HG03196 (cell line): ENCODE measurements around the gene SDHA.
"Not testable (repeated sequence)": the region's sequence is repeated elsewhere in the genome, so short reads cannot be mapped to it uniquely, and the experiment has no call there.

Experiments
- ATAC-seq: cut with Tn5 transposase; IDR thresholded peaks from one replicate; pipeline ENCODE4 v1.9.1; 2021; ENCODE audit not compliant: unreplicated experiment

Gene SDHA

DNA sequence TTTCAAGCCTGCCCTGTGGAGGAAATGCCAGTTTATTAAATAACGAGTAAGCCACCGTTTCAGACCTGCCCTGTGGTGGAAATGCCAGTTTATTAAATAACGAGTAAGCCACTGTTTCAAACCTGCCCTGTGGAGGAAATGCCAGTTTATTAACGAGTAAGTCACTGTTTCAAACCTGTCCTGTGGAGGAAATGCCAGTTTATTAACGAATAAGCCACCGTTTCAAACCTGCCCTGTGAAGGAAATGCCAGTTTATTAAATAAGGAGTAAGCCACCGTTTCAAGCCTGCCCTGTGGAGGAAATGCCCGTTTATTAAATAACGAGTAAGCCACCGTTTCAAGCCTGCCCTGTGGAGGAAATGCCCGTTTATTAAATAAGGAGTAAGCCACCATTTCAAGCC is 33.9 kb downstream of the SDHA start:
- not testable (repeated sequence) for ATAC-seq

DNA sequence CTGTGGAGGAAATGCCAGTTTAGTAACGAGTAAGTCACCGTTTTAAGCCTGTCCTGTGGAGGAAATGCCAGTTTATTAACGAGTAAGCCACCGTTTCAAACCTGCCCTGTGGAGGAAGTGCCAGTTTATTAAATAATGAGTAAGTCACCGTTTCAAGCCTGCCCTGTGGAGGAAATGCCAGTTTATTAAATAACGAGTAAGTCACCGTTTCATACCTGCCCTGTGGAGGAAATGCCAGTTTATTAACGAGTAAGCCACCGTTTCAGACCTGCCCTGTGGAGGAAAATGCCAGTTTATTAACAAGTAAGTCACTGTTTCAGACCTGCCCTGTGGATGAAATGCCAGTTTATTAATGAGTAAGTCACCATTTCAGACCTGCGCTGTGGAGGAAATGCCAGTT is 34.4 kb downstream of the SDHA start:
- ATAC-seq: no peak

DNA sequence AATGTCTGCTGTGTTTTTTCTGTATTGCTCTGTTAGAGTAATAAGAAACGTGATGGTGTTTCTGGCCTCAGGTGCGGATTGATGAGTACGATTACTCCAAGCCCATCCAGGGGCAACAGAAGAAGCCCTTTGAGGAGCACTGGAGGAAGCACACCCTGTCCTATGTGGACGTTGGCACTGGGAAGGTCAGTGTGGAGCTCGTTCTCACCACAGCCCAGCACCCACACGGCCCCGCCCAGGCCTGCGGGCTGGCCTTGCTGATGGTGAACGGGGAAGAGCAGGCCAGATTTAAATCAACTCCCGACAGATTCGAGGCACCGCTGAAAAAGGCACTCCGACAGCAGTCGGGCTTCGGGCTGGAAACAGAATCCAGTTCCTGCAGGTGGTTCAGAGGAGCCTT is 36.2 kb downstream of the SDHA start:
- ATAC-seq: not testable (repeated sequence)

DNA sequence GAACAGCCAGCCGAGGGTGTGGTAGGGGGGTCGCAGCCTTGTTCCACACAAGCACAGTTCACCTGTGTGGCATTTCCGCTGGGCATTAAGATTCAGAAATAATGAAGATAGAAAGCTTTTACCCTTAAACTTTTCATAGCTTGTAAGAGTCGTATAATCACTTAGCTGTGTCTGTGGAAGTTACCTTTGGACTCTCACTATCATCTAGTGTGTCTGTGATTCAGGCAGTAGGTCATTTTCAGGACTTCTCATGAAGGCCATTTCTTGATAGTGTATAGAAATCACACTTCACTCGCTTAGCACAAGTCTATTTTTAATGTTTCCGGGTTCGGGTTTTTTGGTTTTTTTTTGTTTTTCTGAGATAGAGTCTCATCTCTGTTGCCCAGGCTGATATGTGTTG is 37.0 kb downstream of the SDHA start:
- ATAC-seq: not testable (repeated sequence)

DNA sequence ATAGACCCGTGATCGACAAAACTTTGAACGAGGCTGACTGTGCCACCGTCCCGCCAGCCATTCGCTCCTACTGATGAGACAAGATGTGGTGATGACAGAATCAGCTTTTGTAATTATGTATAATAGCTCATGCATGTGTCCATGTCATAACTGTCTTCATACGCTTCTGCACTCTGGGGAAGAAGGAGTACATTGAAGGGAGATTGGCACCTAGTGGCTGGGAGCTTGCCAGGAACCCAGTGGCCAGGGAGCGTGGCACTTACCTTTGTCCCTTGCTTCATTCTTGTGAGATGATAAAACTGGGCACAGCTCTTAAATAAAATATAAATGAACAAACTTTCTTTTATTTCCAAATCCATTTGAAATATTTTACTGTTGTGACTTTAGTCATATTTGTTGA is 38.2 kb downstream of the SDHA start:
- not testable (repeated sequence) for ATAC-seq

DNA sequence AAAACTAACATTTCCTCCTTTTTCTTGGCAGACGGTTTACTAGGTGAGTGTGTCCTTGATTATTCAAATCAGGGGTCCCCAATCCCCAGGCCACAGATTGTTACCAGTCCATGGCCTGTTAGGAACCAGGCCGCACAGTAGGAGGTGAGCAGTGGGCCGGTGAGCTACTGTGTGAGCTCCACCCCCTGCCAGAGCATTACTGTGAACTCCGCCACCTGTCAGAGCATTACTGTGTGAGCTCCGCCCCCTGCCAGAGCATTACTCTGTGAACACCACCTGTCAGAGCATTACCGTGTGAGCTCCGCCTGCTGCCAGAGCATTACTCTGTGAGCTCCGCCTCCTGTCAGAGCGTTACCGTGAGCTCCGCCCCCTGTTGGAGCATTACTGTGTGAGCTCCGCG is 39.0 kb downstream of the SDHA start:
- ATAC-seq: no peak

DNA sequence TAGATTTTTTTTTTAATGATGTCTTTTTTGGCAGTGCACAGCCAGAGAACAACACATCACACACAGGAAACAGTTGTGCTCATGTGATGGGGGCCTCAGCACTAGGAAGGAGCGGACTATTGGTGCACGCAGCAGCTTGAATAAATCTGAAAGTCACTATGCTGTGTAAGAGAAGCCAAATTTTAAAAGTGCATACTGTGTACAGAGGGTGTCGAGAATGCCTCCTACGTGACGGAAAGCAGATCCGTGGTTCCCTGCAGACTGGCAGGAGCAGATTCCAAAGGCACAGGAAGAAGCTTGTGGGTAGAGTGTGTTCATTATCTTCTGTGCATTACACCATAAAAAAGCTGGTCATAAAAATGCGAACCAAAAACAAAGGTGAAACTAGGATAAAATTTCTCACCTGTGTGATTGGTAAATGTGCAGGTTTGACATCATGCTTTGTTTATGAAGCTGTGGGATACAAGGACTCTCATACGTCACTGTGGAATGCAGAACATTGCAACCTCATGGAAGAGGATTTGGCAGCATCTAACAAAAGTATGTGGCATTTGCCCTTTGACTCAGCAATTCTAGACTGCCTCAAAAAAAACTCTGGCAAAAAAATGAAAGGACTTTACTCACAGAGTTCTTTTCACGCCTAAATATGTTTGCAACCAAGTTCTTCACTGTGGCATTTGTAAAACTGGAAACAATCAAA is 45.3 kb downstream of the SDHA start:
- not testable (repeated sequence) for ATAC-seq

DNA sequence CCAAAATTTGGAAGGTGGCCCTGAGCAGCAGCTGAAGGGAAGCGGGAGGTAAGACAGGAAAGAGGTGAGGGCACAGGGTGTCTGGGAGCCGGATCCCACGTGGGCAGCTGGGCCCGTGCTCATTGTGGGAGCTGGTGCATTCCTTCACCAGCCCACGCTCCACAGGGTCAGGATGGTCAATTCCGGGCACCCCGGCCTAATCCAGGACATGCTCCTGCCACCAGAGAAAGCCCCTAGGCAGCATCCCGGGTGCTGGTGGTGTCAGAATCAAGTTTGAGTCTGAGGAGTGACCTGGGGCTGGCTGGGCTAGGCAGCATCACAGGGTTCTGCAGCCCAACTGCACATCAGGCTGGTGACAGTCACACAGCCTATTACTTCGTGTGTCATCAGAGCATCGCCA is 46.2 kb downstream of the SDHA start:
- no peak for ATAC-seq

DNA sequence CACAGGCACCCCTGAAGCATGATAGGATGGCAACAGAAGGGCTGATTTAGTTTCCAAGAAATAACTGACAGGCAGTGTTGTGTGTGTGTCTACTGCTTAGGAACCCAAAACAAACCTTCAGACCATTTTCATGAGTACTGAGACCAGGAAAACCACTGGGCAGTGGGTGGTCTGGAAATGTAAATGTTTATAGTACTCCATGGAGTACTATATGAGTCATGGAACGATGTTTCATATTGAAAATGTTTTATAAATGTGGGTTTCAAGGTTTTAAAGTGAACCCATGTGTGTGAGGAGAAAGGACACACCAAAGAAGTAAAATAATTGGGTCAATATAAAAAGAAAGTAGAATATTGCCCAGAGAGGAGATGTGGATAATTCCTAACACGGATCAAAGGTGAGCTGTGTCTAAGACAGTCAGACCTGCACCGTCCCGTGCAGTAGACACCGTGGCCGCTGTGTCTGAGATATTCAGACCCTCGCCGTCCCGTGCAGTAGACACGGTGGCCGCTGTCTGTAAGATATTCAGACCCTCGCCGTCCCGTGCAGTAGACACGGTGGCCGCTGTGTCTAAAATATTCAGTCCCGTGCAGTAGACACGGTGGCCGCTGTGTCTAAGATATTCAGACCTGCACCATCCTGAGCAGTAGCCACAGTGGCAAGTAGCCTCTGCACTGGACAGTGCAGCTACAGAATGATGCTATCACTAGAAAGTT is 48.3 kb downstream of the SDHA start:
- ATAC-seq: not testable (repeated sequence)

DNA sequence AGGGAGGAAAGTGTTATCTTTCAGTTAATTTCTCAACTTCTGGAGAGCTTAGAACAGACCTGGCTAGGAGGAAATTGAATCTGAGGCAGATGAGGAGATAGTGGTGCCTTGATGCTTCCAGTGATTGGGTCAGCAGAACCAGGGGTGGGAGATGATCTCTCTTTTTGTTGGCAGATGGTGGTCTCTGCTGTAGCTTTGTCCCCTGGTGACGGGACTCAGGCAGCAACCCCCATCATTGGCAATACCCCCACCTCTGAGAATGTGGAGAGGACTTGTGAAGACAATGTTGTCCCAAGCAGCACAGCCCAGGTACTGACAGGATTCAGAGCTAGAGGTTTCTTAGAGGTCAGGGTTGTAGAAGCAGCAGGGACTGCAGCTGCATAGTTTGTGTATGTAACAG is 49.6 kb downstream of the SDHA start:
- ATAC-seq: no peak

DNA sequence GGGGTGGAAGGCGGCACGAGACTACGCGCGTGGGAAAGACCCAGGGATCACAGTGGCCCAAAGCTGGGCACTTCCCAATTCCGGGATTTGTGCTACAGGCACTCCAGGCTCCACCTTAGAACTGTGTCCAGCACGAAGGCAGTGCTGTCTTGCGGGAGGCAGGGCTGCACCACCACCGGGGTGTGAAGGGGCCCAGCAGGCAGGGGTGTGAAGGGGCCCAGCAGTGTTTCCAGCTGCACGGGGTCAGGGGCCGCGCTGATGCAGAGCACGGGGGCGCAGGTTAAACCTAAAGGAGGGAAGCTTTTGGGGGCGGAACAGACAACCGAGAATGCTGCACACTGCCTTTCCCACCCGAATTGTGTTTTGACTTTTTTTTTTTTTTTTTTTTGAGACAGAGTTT is 52.2 kb downstream of the SDHA start:
- no peak for ATAC-seq

DNA sequence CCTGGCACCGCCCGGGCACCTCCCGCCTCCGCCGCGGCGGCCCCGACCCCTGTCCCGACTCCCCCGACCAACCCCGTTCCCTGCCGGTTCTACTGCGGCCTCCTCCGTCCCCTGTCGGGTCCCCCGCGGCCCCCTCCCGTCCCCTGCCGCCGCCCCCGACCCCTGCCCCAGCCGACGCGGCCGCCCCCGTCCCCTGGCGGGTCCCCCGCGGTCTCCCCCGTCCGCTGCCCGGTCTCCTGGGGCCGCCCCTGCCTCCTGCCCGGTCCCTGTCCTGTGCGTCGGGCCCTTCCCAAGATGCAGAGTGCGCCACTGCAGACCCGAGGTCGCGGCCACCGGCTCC is 53.7 kb downstream of the SDHA start:
- not testable (repeated sequence) for ATAC-seq

DNA sequence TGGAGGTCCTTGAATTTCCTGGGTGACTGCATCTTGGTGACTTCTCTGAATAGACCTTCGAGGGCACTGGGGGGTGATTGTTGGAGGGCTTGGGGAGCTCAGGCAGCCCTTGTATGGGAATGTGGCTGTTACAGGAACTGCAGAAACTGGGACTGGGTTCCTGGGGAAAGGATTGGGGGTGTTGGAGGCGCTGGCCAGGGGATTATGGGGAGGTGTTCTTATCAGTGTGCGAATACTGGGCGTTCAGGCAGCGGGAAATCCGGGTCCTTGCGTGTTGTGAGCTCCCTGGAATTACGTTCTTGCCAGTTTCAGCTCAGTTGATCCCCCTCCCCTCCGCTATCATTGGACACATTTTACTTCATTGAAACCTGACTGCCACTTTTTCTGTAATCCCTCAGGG is 55.0 kb downstream of the SDHA start:
- ATAC-seq: not testable (repeated sequence)

DNA sequence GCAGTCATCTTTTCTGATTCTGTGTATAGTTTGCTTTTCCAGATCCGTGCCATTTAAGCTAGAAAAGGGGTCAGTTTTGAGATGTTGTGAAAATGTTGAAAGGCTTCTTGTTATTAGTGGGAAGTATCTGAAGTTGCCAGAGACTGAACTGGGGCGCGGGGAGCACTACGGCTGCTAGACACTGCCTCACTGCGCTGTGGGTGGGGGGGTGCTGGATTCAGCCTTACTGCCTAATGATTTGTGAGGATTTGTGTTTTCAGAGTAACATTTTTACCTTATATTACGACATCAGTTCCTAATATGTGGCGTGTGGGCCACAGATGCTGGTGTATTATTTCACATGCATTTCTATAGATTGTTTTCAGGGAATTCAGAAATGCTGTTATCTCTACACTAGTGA is 55.4 kb downstream of the SDHA start:
- not testable (repeated sequence) for ATAC-seq

DNA sequence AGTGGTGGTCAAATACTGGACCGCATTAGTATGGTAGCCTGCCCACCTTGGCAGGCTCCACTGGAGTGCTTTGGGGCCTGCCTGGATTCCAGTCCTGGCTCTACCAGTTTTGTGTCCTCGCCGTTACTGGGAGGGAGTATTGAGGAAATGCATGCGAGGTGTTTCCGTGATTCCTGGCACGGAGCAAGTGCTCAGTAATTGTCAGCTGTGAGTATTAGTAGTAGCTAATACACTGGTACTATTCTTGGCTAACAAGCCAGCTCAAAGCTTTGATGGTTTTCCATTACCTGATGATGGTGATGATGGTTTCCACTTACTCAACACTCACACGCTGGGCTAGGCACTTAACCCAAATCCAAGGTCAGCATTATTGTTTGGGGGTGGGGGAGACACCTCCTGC is 56.2 kb downstream of the SDHA start:
- ATAC-seq: not testable (repeated sequence)

DNA sequence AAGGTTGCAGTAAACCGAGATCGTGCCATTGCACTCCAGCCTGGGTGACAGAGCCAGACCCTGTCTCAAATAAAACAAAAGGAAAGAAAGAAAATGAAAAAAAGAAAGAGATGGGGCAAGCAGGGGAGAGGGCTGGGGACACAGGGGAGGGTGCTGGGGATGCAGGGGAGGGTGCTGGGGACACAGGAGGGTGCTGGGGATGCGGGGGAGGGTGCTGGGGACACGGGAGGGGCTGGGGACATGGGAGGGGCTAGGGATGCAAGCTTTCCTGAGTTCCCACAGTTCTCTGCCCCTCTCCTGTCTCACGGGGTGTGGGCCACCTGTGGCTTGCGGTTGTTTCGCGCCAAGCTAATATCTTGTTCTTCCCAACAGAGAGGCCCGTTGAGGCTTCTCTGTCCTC is 60.5 kb downstream of the SDHA start:
- no peak for ATAC-seq

DNA sequence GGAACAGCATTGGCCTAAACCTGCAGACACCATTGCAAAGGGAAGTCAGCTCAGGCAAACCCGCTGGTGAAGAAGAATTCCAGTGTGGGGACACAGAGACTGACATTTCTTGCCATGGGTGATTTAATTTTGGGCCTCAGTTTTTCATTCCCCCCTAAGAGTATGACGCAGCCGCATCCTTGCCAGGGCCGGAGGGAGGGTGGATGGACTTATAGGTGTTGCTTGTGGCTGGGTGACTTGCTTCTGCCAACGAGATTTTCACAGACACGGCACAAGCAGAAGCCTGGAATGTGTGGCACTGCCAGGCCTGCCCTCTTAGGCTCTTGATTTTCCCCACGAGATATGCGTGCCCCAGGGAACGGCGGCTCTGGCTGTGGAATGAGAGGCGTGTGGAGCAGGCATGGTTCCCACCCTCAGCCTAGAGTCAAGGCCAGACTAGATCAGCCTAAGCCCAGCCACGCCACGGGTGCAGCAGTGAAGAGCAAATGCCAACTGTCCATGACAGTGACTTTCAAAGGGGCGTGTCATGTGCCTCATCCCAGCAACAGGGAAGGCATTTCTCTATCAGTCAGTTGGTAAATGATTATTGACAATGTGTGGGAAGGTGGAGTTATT is 61.0 kb downstream of the SDHA start:
- ATAC-seq: not testable (repeated sequence)

DNA sequence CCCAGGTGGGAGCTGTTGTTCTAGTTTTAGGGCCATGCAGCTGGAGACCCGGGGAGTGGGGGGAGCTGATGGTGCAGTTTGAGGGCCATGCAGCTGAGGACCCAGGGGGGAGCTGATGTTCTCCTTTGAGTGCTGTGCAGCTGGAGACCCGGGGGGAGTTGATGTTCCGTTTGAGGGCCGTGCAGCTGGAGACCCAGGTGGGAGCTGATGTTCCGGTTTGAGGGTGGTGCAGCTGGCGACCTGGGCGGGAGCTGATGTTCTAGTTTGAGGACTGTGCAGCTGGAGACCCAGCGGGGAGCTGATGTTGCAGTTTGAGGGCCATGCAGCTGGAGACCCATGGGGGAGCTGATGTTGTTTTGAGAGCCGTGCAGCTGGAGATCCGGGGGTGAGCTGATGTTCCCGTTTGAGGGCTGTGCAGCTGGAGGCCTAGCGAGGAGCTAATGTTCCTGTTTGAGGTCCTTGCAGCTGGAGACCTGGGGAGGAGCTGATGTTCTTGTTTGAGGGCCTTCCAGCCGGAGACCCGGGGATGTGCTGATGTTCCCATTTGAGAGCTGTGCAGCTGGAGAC is 68.0 kb downstream of the SDHA start:
- no peak for ATAC-seq

DNA sequence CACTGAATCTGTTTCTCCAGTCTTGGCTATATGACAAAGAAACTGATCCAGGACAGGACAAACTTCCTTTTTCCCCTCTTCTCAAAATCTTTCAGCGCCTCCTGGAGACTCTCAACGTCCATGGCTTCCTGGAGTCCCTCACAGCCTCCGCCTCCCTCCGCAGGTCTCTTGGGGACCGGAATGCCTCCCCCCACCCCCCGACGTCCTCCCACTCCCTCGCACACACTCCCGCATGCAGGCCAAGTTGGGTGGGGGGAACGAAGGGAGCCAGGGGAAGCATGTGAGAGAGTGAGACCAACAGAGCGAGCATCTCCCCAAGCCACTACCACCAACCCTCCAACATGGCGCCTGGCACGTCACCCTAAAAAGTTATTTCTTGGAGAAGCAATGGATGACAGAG is 72.1 kb downstream of the SDHA start:
- ATAC-seq: not testable (repeated sequence)

DNA sequence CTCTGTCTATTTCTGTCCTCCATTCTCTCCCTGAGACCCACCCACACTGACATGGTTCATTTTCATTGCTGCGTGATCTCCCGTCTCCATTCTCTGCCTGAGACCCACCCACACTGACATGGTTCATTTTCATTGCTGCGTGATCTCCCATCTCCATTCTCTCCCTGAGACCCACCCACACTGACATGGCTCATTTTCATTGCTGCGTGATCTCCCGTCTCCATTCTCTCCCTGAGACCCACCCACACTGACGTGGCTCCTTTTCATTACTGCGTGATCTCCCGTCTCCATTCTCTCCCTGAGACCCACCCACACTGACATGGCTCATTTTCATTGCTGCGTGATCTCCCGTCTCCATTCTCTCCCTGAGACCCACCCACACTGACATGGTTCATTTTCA is 73.2 kb downstream of the SDHA start:
- ATAC-seq: not testable (repeated sequence)

DNA sequence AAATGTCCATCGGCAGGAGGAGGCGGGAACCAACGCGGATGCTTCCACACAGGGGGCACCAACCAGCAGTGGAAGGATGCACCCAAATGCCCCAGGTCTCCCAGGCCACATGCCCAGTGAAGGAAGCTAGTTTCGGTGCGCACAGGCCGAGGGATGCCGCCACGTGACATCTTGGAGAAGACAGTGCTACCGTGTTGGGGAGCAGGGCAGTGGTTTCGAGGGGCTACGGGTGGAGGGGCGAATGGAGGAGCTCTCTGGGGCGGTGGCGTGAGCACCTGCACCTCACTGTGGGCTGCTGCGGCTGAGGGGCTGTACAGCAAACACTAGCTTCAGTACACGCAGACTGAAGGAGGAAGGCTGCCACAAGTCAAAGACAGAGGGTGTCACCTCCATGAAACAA is 76.7 kb downstream of the SDHA start:
- not testable (repeated sequence) for ATAC-seq

DNA sequence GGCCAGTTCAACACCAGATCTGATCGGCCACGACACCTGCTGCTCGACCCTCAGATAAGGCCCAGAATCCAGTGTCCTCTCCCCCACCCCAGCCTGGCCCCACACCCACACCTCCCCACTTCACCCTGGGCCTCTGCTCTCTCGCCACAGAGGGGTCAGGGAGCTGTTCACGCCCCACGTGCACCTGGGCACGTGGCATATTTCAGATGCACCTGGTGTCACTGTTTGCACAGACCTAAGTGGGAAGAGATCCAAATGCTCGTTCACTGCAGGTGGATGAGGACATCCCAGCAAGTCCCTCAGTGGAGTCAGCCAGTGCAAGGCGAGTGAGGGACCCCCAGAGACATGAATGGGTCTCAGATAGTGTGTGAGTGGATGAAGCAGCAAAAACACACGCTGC is 78.1 kb downstream of the SDHA start:
- not testable (repeated sequence) for ATAC-seq
